Activated naive CD4-positive, alpha-beta T cell treated with anti-CD3 and anti-CD28 coated beads, Interleukin-2, amount 50 U/mL, for 24 hours (primary cell): ENCODE results near the gene NECTIN4.

ENCODE experiments used
- H3K27ac Mint-ChIP-seq: one replicate; pipeline ENCODE4 v1.8.0; 2021; ENCODE audit warnings: mild to moderate bottlenecking, mixed read lengths
- H3K27me3 Mint-ChIP-seq: one replicate; pipeline ENCODE4 v1.8.0; 2021; ENCODE audit warnings: mixed read lengths
- H3K36me3 Mint-ChIP-seq: one replicate; pipeline ENCODE4 v1.8.0; 2021; ENCODE audit warnings: mixed read lengths
- H3K4me1 Mint-ChIP-seq: one replicate; pipeline ENCODE4 v1.8.0; 2021; ENCODE audit warnings: mixed read lengths
- H3K4me3 Mint-ChIP-seq: one replicate; pipeline ENCODE4 v1.8.0; 2021; ENCODE audit warnings: mild to moderate bottlenecking, mixed read lengths
- H3K9me3 Mint-ChIP-seq: one replicate; pipeline ENCODE4 v1.8.0; 2021; ENCODE audit warnings: mixed read lengths

Gene NECTIN4

GRCh38 chr1:161061419-161061818 is 27.9 kb downstream of the NECTIN4 start:
- Mint-ChIP-seq H3K4me3 (no peak overlapping the region), H3K36me3 (peaks cover 19% of the 10 kb centered on the region), H3K4me1 (peaks cover 75% of the 10 kb centered on the region), H3K27ac (peak overlapping the region; percentile 94), H3K27me3 (no peaks in the 10 kb centered on the region), H3K9me3 (no peaks in the 10 kb centered on the region)

- Mint-ChIP-seq H3K4me1 (peaks cover 66% of the 10 kb centered on the region), H3K9me3 (no peaks in the 10 kb centered on the region), H3K36me3 (peaks cover 15% of the 10 kb centered on the region), H3K27me3 (no peaks in the 10 kb centered on the region), H3K4me3 (no peak overlapping the region), H3K27ac (peak overlapping the region; percentile 93)
Measured at GRCh38 chr1:161059293-161059692, 30.1 kb downstream of the NECTIN4 start.

DNA sequence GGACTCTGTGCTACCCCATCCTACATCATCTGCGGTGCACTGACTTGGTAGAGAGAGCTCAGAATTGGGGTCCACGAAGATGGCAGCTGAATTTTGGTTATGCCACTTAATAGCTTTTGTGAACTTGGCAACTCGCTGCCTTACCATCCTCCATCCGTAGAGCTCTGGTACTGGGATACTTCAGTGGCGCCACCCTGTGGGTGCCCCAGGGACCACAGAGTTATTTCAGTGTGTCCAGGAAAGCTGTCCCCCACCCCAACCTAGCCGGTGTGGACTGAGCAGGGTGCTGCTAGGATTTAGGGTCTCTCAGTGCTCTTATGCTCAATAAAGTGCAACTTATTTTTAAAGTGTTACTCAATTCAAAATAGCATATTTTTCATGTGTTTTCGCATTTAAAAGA is 34.6 kb downstream of the NECTIN4 start:
- peaks cover 30% of the 10 kb centered on the region for H3K4me1 Mint-ChIP-seq
- peak overlapping the region; percentile 17 for H3K27ac Mint-ChIP-seq
- H3K36me3 Mint-ChIP-seq = peaks cover 21% of the 10 kb centered on the region

DNA sequence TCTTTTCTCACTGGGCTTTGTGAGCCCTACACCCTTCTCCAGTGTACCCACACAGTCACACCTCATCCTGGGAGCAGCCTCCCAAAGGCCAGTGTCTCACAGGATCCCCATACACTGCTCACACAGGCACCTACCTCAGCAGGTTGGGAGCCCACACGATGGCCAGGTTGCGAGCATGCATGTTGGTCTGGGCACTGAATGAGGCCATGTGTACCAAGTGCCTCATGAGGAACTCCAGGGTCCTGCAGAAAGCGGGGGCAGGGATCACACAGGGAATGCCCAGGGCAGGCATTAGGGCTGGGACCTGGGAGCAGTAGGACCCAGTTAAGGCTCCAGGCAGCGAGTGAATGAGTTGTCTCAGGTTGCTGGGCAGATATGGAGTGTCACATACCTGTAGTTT is 35.1 kb downstream of the NECTIN4 start:
- Mint-ChIP-seq H3K4me3 (no peak overlapping the region), H3K4me1 (peaks cover 24% of the 10 kb centered on the region), H3K36me3 (peaks cover 17% of the 10 kb centered on the region), H3K9me3 (no peaks in the 10 kb centered on the region), H3K27ac (no peak overlapping the region), H3K27me3 (no peaks in the 10 kb centered on the region)

More for the DNA sequence above, 34.6 kb downstream of the NECTIN4 start:
- Mint-ChIP-seq H3K9me3 (no peaks in the 10 kb centered on the region), H3K27me3 (no peaks in the 10 kb centered on the region), H3K4me3 (no peak overlapping the region)

GRCh38 chr1:161052899-161053298 is 36.5 kb downstream of the NECTIN4 start:
- H3K4me3 Mint-ChIP-seq = no peak overlapping the region
- no peaks in the 10 kb centered on the region for H3K9me3 Mint-ChIP-seq
- H3K4me1 Mint-ChIP-seq = peaks cover 27% of the 10 kb centered on the region
- H3K36me3 Mint-ChIP-seq = peaks cover 22% of the 10 kb centered on the region
- no peaks in the 10 kb centered on the region for H3K27me3 Mint-ChIP-seq
- H3K27ac Mint-ChIP-seq = peak overlapping the region; percentile 65

GRCh38 chr1:161051219-161051618 is 38.1 kb downstream of the NECTIN4 start:
- Mint-ChIP-seq H3K36me3 (peaks cover 17% of the 10 kb centered on the region), H3K27ac (peak overlapping the region; percentile 62), H3K4me3 (no peak overlapping the region), H3K4me1 (peaks cover 18% of the 10 kb centered on the region), H3K27me3 (no peaks in the 10 kb centered on the region), H3K9me3 (no peaks in the 10 kb centered on the region)

GRCh38 chr1:161048949-161049722 is 40.2 kb downstream of the NECTIN4 start:
- Mint-ChIP-seq H3K36me3 (peaks cover 20% of the 10 kb centered on the region), H3K27ac (peak overlapping the region; percentile 46), H3K4me3 (no peak overlapping the region), H3K4me1 (peaks cover 25% of the 10 kb centered on the region), H3K9me3 (no peaks in the 10 kb centered on the region), H3K27me3 (no peaks in the 10 kb centered on the region)

DNA sequence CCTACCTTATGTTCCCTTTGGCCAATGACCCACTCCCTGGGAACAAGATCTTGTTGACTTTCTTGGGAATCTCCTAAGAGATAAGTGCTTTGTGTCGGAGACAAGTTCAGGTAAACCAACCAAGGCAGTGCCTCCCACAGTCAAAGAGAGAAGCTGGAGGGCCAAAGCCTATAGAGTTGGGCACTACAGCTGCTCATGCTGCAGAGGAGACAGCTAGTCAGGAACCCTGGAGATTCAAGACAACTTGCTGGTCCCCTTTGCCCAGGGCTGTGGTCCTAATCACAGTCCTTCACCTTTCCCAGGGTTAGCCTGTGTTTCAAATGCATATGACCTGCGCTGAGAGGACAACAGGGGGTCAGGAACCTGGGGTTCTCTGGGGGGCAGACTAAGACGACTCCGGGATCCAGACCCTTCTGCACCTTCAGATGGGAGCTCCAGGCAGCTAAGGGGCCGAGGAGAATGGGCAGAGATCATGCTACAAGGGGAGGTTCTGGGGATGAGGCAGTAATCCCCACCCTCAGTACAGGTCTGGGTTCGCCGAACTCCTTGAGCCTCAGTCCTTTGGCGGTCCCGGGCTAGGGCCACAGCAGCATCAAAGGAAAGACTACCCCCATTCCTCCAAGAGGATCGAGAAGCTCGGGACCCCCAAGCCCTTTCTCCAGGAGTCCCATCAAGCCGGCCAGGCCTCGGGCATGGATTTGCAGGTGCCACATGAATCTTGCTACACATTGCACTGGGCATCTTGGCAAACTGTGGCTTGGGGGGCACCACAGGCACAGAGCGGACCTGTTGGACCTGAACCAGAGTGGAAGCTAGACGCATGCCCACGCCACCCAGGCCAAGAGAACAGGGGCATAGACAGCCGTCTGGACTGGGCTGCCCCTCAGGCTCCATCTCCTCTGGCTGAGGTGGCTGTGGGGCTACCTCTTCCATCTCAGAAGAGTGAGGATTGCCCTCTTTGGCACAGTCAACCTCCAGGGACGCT is 41.6 kb downstream of the NECTIN4 start:
- Mint-ChIP-seq H3K4me1 (peaks cover 26% of the 10 kb centered on the region), H3K9me3 (no peaks in the 10 kb centered on the region), H3K27ac (peak overlapping the region; percentile 51), H3K27me3 (no peaks in the 10 kb centered on the region), H3K4me3 (no peak overlapping the region), H3K36me3 (peaks cover 12% of the 10 kb centered on the region)

DNA sequence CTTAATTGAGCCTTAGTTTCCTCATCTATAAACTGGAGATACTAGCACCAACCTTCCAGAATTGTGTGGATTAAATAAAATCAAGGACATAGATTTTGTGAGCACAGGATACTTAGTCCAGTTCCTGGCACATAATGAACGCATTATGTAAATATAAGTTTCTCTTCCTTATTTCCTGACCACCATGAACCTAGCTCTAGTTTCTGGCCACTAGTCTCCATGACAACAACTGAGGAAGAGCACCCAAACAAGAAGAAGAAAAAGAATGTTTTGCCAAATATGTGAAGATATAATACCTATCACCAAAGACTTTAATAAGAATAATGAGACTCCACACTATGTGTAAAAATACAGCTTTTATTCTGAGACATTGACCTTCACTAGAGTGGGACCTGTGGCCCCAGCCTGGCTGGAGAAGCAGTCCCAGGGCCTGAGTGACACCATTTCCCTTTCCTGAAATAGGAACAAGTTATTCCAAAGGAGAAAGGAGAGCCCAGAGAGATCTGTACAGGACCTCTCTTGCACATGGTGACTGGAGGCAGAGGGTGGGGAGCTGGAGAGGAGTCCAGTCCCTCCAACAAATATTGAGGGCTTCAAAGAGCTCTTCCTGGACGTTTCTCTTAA is 42.6 kb downstream of the NECTIN4 start:
- Mint-ChIP-seq H3K36me3 (peaks cover 12% of the 10 kb centered on the region), H3K27ac (peak overlapping the region; percentile 100), H3K9me3 (no peaks in the 10 kb centered on the region), H3K27me3 (no peaks in the 10 kb centered on the region), H3K4me1 (peaks cover 33% of the 10 kb centered on the region), H3K4me3 (peak overlapping the region; percentile 99)

GRCh38 chr1:161045736-161046604 is 43.4 kb downstream of the NECTIN4 start, which contains the start of gene USF1:
USF1 (minus strand) TSS chr1:161045977; CDS start chr1:161043275, 2,702 bp downstream.
- Mint-ChIP-seq H3K36me3 (peaks cover 14% of the 10 kb centered on the region), H3K4me1 (peaks cover 39% of the 10 kb centered on the region), H3K4me3 (peak within 1 kb of the TSS; percentile 99), H3K27ac (peak within 1 kb of the TSS; percentile 100), H3K27me3 (no peaks in the 10 kb centered on the region), H3K9me3 (no peaks in the 10 kb centered on the region)

DNA sequence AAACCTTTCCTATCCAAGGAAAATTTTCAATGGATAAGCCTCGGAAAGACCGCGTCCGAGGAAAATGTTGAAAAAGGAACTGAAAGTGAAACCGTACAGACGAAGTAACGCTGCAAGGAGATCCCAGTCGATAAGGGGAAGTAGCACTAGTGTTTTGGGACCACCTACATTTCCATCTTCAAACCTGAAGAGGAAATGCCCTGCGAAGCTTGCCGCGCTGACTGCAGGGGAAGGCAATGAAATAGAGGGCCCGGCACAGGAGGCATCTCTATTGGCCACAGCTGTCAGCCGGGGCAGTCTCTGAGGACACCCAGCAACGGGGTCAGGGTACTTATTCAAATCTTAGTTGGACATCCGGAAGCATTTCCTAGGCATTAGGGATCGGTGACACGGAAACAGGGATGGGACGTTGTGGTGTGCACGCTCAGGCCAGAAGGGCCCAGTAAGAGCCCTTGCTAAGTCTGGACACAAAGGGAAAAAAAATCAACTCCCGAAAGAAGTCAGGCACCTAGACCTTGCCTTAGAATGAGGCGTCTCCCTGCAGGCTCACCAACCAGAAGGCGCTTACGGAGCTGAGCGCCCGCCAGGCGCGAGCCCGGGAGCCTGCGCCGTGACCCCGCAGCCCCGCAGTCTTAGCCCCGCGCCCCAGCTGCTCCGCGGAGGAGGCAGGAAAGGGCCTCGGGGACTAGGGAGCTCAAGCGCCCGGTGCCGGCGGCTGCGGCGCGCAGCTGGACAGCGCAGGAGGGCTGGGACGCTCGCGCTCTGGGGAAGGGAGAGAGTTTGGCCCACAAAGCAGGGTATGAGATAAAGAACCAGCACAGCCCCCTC is 44.2 kb downstream of the NECTIN4 start:
- Mint-ChIP-seq H3K4me3 (peak overlapping the region; percentile 99), H3K27ac (peak overlapping the region; percentile 100), H3K27me3 (no peaks in the 10 kb centered on the region), H3K9me3 (no peaks in the 10 kb centered on the region), H3K36me3 (peaks cover 14% of the 10 kb centered on the region), H3K4me1 (peaks cover 39% of the 10 kb centered on the region)

DNA sequence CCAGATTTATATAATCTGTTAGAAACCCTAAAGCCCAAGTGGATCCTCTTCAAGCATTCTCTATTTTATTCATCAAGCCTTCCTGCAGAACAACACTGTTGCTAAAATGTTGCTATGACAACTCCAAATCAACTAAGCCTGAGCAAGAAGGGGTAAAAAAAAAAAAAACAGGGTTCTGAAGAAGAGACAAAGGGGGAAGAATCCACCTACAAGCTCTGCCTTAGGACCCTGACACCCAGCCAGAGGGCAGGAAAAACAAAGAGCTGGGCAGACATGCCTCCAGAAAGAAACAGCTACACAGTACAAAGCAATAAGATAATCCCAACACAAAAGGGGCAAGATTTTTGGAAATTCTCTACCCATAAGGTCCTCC is 44.8 kb downstream of the NECTIN4 start:
- Mint-ChIP-seq H3K27ac (peak overlapping the region; percentile 95), H3K36me3 (peaks cover 14% of the 10 kb centered on the region)

GRCh38 chr1:161039546-161039945 is 49.8 kb downstream of the NECTIN4 start:
- peaks cover 44% of the 10 kb centered on the region for H3K4me1 Mint-ChIP-seq
- peak overlapping the region; percentile 94 for H3K4me3 Mint-ChIP-seq
- H3K36me3 Mint-ChIP-seq = peaks cover 8% of the 10 kb centered on the region
- H3K9me3 Mint-ChIP-seq = no peaks in the 10 kb centered on the region
- no peaks in the 10 kb centered on the region for H3K27me3 Mint-ChIP-seq
- peak overlapping the region; percentile 79 for H3K27ac Mint-ChIP-seq

More for the DNA sequence above, 44.8 kb downstream of the NECTIN4 start:
- H3K4me3 Mint-ChIP-seq = peak overlapping the region; percentile 99
- no peaks in the 10 kb centered on the region for H3K27me3 Mint-ChIP-seq
- H3K9me3 Mint-ChIP-seq = no peaks in the 10 kb centered on the region
- H3K4me1 Mint-ChIP-seq = peaks cover 39% of the 10 kb centered on the region

- peaks cover 40% of the 10 kb centered on the region for H3K4me1 Mint-ChIP-seq
- peak overlapping the region; percentile 95 for H3K27ac Mint-ChIP-seq
- peaks cover 8% of the 10 kb centered on the region for H3K36me3 Mint-ChIP-seq
- no peaks in the 10 kb centered on the region for H3K9me3 Mint-ChIP-seq
- H3K4me3 Mint-ChIP-seq = peak overlapping the region; percentile 94
- H3K27me3 Mint-ChIP-seq = no peaks in the 10 kb centered on the region
Measured at GRCh38 chr1:161039154-161039545, 50.2 kb downstream of the NECTIN4 start.
